Activated CD4-positive, CD25-positive, alpha-beta regulatory T cell treated with anti-CD3 and anti-CD28 coated beads, Interleukin-2, amount 50 U/mL, for 16 hours (primary cell): ENCODE results near the gene CXXC5.
A peak's percentile ranks its signal among the peaks of the same experiment; 100 is the strongest.
"Not testable (repeated sequence)": the region's sequence is repeated elsewhere in the genome, so short reads cannot be mapped to it uniquely, and the experiment has no call there.

Source experiments
- DNase-seq: peaks from one replicate; pipeline ENCODE4 v3.0.0-alpha.2; 2020; ENCODE audit warnings: low read depth, low spot score

Gene CXXC5

GRCh38 chr5:139648205-139649081 is at the start of gene CXXC5:
Gene CXXC5, plus strand, starts transcription at chr5:139648349. Its CDS starts 32,175 bp downstream, at chr5:139680524.
- DNase-seq = no peak

- DNase-seq = not testable (repeated sequence)
Observed at GRCh38 chr5:139598601-139598965, 49.6 kb upstream of the CXXC5 start.

GRCh38 chr5:139600336-139600949 is 47.7 kb upstream of the CXXC5 start:
- no peak for DNase-seq

- no peak for DNase-seq
Observed at GRCh38 chr5:139601429-139601828, 46.7 kb upstream of the CXXC5 start.

- not testable (repeated sequence) for DNase-seq
Observed at GRCh38 chr5:139601948-139602347, 46.2 kb upstream of the CXXC5 start.

- no peak for DNase-seq
Observed at GRCh38 chr5:139605887-139606286, 42.3 kb upstream of the CXXC5 start.

GRCh38 chr5:139611703-139612584 is 36.2 kb upstream of the CXXC5 start:
- no peak for DNase-seq

- no peak for DNase-seq
Observed at GRCh38 chr5:139619861-139620260, 28.3 kb upstream of the CXXC5 start.

- DNase-seq = not testable (repeated sequence)
Observed at GRCh38 chr5:139625398-139625797, 22.8 kb upstream of the CXXC5 start.

- no peak for DNase-seq
Observed at GRCh38 chr5:139630855-139631254, 17.3 kb upstream of the CXXC5 start.

- DNase-seq = no peak
Observed at GRCh38 chr5:139631520-139632165, 16.5 kb upstream of the CXXC5 start.

- peak; percentile 37 for DNase-seq
Observed at GRCh38 chr5:139633295-139634027, 14.7 kb upstream of the CXXC5 start.

- DNase-seq = no peak
Observed at GRCh38 chr5:139634028-139634325, 14.2 kb upstream of the CXXC5 start.

GRCh38 chr5:139634541-139634940 is 13.6 kb upstream of the CXXC5 start:
- no peak for DNase-seq

- no peak for DNase-seq
Observed at GRCh38 chr5:139635191-139635590, 13.0 kb upstream of the CXXC5 start.

- no peak for DNase-seq
Observed at GRCh38 chr5:139635606-139636206, 12.4 kb upstream of the CXXC5 start.

GRCh38 chr5:139636207-139636792 is 11.8 kb upstream of the CXXC5 start:
- no peak for DNase-seq

GRCh38 chr5:139636975-139637408 is 11.2 kb upstream of the CXXC5 start:
- no peak for DNase-seq

GRCh38 chr5:139637438-139638089 is 10.6 kb upstream of the CXXC5 start:
- no peak for DNase-seq
